GM15510 (cell line): ENCODE measurements around the gene DTX2.
"Not testable (repeated sequence)": the region's sequence is repeated elsewhere in the genome, so short reads cannot be mapped to it uniquely, and the experiment has no call there.

ENCODE experiments used
- POLR2A ChIP-seq: IDR thresholded peaks from 3 replicates; pipeline ENCODE4 v1.6.1; 2011; ENCODE audit warnings: borderline replicate concordance; ENCODE audit not compliant: insufficient read length; ENCODE audit errors: extremely low read depth

The DTX2 gene

GRCh38 chr7:76461464-76462101, at the start of gene DTX2:
DTX2 (plus strand) TSS chr7:76461709; CDS start chr7:76480510, 18,801 bp downstream.
- not testable (repeated sequence) for TF ChIP-seq POLR2A

DNA sequence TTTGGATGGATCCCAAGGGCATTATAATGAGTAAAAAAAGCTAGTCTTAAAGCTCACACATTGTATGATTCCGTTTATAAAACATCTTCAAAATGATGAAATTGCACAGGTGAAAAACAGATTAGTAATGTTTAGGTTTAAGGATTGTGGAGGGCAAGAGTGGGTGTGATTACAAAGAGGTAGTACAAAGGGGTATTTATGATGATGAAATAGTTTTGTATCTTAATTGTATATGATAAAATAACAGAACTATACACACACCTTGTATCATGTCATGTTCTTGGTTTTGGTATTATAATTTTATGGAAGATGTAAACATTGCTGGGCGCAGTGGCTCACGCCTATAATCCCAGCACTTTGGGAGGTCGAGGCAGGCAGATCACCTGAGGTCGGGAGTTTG, 49.3 kb upstream of the DTX2 start:
- TF ChIP-seq POLR2A, result no peak

GRCh38 chr7:76423666-76424412, 37.7 kb upstream of the DTX2 start:
- no peak for TF ChIP-seq POLR2A

- TF ChIP-seq POLR2A, result no peak
Measured at GRCh38 chr7:76424413-76425111, 36.9 kb upstream of the DTX2 start, which contains the start of gene ZP3. ZP3 (plus strand) TSS chr7:76424950; CDS start chr7:76424965, 15 bp downstream.

DNA sequence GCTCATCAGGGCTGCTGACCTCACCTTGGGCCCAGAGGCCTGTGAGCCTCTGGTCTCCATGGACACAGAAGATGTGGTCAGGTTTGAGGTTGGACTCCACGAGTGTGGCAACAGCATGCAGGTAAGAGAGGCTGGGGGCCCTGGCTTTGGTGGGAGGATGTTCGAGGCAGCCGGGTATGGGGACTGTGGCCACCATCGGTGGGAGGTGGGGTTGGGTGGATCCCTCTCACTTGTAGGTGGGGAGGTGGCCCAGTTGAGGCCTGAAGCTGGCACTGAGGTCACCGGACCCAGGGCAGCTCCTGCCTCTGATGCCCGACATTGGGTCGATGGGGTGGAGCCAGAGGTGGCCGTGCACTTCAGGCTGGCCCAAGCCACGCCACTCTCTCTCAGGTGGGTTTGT, 36.4 kb upstream of the DTX2 start:
- no peak for TF ChIP-seq POLR2A

GRCh38 chr7:76426246-76426645, 35.3 kb upstream of the DTX2 start:
- no peak for TF ChIP-seq POLR2A

- no peak for TF ChIP-seq POLR2A
Measured at GRCh38 chr7:76427635-76428034, 33.9 kb upstream of the DTX2 start.

GRCh38 chr7:76428149-76428823, 33.2 kb upstream of the DTX2 start:
- TF ChIP-seq POLR2A, result no peak

GRCh38 chr7:76428868-76429805, 32.4 kb upstream of the DTX2 start:
- TF ChIP-seq POLR2A, result no peak

- TF ChIP-seq POLR2A, result no peak
Measured at GRCh38 chr7:76430211-76430610, 31.3 kb upstream of the DTX2 start.

- no peak for TF ChIP-seq POLR2A
Measured at GRCh38 chr7:76430836-76431235, 30.7 kb upstream of the DTX2 start.

DNA sequence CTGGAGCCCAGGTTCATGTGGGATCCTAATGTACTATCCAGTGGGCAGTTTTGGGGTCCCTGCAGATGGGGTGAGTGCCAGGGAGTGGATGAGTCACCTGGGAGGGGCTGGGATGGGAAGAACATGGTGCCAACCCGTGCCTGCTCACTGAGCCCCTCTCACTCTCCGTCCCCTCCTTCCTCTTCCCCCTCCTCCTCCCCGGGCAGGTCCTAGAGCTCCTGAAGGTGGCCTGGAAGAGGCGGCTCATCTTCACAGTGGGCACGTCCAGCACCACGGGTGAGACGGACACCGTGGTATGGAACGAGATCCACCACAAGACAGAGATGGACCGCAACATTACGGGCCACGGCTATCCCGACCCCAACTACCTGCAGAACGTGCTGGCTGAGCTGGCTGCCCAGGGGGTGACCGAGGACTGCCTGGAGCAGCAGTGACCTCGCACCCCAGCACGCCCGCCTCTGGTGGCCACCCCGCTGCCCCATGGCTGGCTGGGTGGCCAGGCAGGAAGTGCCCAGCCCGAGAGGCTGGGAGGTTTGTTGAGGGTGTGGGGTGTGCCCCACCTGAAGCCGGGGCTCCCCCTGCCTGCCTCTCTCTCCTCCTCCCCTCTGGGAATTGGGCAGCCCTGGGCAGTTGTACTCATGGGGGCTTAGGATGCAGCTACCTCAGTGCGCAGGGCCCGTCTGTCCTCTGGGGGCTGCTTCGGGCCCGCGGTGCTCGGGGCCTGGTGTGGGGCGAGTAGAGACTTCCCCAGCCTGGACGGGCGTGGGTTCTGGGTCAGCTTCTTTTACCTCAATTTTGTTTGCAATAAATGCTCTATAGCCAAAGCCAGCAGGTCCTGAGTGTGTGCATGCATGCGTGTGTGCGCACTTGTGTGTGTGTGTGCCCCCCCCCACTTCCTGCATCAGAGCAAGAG, 43.9 kb downstream of the DTX2 start:
- no peak for TF ChIP-seq POLR2A

GRCh38 chr7:76506081-76506440, 44.6 kb downstream of the DTX2 start:
- TF ChIP-seq POLR2A, result no peak

DNA sequence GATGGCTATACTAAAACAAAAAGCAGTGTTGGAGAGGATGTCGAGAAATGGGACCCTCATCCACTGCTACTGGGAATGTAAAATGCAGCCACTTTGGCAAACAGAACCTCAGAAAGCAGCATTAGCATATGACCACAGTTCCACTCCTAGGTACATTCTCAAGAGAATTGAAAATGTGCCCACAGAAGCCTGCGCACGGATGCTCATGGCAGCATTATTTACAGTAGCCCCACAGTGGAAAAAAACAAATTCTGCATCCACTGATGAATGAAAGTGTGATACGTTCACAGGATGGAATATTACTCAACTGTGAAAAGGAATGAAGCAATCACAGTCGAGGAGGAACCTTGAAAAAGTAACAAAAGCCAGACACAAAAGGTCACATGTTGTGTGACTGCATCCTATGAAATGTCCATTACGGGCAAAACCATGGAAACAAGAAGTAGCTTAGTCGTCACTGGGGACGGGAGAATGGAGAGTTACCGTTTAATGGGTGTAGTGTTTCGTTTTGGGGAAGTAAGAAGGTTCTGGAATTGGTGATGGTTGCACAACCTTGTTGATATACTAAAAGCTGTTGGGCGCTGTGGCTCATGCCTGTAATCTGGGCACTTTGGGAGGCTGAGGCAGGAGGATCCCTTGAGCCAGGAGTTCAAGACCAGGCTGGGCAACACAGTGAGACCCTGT, 46.4 kb downstream of the DTX2 start:
- no peak for TF ChIP-seq POLR2A
